Activated CD4-positive, alpha-beta T cell treated with anti-CD3 and anti-CD28 coated beads for 24 hours (primary cell): ENCODE measurements around the gene ANKRD28.
"Not testable (repeated sequence)": the region's sequence is repeated elsewhere in the genome, so short reads cannot be mapped to it uniquely, and the experiment has no call there.

ENCODE experiments used
- DNase-seq, 2 donors: peaks; one replicate each; pipeline ENCODE4 v3.0.0-alpha.2; 2020; ENCODE audit warnings: low read depth in 2 of 2

Gene ANKRD28

GRCh38 chr3:15797642-15798303 is at the start of gene ANKRD28:
ANKRD28 (minus strand) TSS chr3:15797979; CDS start chr3:15796521, 1,458 bp downstream.
- DNase-seq, result no peak

DNA sequence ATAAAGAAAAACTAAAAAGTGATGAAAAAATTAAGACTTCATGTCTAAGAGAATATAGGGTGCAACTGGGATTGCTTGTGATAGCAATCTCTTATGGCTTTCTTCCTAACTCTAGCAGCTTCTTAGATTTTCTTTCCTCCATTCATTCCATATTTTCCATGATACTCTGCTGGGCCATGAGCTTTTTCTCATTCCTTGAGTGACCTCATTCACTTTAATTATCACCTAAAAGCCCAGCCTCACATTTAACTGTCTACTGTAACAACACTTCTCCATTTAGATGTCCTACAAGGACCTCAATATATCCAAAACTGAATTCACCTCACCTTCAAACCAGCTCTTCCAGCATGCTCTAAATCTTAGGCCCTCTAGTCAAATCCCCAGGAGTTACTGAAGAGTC is 49.5 kb upstream of the ANKRD28 start:
- no peak for DNase-seq

DNA sequence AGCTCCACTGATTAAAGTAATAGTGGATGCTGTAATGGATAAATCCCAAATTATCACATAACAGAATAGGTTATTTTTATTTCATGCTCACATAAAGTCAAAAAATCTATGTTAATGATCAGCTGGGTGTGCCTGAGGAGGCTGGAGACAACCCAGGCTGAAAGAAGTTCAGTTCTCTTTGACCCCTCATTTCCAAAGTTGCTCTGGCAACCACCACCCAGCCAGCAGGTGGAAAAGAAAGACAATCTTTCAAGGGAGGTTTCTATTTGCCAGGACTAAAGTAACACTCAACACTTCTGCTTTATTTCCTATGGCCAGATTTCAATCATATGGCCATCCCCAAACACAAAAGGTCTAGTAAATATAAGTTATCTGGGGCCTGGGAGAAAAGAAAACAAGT is 48.8 kb upstream of the ANKRD28 start:
- no peak for DNase-seq

GRCh38 chr3:15845475-15845874 is 47.7 kb upstream of the ANKRD28 start:
- no peak for DNase-seq

DNA sequence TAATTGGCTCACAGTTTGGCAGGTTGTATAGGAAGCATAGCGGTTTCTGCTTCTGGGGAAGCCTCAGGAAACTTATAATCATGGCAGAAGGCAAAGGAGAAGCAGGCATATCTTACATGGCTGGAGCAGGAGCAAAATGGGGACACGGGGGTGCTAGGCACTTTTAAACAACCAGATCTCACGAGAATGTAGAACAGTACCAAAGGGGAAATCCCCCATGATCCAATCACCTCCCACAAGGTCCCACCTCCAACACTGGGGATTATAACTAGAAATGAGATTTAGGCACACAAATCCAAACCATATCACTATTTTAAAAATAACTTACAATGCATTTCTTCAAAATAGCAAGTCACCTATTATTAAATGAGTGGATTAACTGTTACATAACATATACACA is 47.1 kb upstream of the ANKRD28 start:
- no peak for DNase-seq

DNA sequence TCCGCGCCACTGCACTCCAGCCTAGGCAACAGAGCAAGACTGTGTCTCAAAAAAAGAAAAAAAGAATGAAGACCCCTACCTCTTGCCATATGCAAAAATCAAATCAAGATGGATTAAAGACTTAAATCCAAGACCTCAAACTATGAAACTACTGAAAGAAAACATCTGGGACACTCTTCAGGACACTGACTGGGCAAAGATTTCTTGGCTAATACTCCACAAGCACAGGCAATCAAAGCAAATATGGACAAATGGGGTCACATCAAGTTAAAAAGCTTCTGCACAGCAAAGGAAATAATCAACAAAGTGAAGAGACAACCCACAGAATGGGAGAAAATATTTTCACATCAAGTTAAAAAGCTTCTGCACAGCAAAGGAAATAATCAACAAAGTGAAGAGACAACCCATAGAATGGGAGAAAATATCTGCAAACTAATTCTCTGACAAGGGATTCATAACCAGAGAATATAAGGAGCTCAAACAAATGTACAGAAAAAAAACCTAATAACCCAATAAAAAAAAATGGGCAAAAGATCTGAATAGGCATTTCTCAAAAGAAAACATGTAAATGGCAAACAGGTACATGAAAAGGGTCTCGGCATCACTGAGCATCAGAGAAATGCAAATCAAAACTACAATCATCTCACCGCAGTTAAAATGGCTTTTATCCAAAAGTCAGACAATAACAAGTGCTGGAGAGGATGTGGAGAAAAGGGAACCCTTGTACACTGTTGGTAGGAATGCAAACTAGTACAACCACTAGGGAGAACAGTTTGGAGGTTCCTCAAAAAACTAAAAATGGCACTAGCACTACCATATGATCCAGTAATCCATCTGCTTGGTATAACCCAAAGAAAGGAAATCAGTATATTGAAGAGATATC is 43.6 kb upstream of the ANKRD28 start:
- not testable (repeated sequence) for DNase-seq

DNA sequence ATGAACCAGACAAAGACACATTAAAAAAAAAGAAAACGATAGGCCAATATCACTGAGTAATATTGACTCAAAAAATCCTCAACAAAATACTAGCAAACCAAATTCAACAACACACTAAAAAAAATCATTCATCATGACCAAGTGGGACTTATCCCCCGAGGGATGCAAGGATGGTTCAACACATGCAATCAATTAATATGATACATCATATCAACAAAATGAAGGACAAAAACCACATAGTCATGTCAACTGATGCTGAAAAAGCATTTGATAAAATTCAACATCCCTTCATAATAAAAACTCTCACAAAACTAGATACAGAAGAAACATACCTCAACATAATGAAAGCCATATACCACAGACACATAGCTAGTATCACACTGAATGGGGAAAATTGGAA is 41.8 kb upstream of the ANKRD28 start:
- no peak for DNase-seq

DNA sequence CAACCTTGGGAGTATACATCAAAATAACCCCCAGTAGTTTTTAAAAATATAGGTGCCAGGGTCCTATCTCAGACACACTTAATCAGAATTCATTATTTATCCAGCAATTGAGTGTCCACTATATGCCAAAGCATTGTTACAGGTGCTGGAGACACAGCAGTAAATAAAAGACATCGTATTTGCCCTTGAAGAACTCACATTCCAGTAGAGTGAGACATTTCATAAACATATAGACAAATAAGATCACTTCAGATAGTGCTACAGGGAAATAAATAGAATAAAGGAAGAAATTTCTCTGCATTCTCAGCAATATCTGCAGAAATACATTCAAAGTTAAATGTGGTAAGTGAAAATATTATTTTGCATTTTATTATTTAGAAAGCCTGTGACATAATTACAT is 34.1 kb upstream of the ANKRD28 start:
- no peak for DNase-seq

DNA sequence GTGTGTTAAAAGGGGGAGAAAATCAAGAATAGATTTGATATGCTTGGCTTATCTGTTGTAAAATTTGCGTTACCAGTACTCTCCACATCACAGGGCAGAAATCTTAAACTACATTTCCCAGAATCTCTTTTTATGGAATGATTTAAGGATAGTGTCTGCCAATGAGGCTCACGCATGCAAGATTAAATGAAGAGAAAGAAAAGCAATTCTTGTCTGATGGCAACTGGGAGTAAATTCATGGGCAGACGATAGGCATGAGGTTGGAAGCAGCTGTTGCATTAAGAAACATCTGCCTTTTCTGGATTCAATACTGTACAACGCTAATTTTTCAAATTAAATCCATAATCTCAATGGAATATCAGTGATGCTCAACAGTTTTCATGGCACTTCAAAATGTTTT is 27.2 kb upstream of the ANKRD28 start:
- no peak for DNase-seq

- no peak for DNase-seq
Observed at GRCh38 chr3:15823092-15823491, 25.3 kb upstream of the ANKRD28 start.

GRCh38 chr3:15822281-15822680 is 24.5 kb upstream of the ANKRD28 start:
- DNase-seq, result no peak

GRCh38 chr3:15820911-15821310 is 23.1 kb upstream of the ANKRD28 start:
- DNase-seq, result no peak

GRCh38 chr3:15819576-15819975 is 21.8 kb upstream of the ANKRD28 start:
- DNase-seq, result no peak

GRCh38 chr3:15819043-15819442 is 21.3 kb upstream of the ANKRD28 start:
- no peak for DNase-seq

- DNase-seq, result no peak
Observed at GRCh38 chr3:15815696-15816095, 17.9 kb upstream of the ANKRD28 start.

GRCh38 chr3:15813079-15813478 is 15.3 kb upstream of the ANKRD28 start:
- DNase-seq, result not testable (repeated sequence)

DNA sequence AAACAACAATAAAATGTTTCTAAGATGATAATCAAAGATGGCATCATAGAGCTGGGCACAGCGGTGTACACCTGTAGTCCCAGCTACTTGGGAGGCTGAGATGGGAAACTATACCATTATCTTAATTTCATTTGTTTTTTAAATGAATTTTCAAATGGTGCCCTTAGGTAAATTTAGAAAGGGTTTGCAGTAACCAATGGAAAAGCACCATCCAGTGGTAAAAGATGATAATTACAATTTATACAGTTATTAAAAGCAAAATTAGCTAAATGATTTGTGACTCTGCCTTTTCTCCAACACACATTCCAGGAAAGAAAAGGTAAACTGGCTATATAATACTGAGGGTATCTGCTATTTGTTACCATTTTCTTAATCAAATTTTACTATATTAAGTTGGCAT is 14.4 kb upstream of the ANKRD28 start:
- no peak for DNase-seq

GRCh38 chr3:15810702-15811101 is 12.9 kb upstream of the ANKRD28 start:
- no peak for DNase-seq

DNA sequence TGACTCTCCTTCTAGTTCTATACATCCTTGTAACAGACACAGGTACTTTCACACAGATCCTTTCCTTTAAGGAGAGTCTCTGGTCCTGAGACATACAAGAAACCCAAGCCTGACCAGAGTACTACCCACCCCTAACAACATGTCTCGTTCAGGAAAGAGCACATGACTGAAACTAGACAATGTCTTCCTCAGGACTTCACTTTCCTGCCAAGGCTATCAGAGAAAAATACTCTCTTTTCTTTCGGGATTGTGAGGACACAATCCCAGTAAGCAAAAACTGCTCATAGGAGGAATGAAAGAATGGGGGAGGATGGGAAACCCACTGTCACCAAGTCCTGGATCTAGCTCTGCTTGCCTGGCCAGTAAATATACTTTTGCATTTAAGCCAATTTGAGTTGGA is 11.5 kb upstream of the ANKRD28 start:
- no peak for DNase-seq

DNA sequence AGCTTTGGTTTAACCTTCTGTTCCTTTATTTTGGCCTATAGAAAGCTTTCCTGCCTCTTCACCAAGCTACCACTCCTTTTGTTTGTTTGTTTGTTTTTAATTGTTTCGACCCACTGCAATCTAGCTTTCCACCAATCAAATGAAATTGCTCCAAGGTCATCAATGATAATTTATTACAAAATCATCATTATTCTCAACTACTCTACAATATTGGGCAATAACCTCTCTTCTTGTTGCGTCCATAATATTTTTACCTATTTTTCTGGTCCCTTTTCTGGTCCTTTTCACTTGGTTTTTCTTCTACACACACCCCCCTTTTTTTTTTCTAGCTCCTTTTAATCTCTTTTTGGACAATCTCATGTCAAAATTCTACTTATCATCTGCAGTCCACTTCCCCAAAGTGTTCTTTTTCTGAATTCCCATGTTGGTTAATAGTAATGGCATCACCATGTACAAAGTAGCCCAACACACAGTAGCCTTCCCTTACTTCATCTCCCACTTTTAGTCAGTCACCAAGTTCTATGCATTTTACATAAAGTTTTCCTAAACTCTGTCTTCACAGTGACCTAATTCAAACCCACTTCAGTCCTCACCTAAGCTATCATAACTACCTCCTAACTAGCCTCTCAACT is 11.0 kb upstream of the ANKRD28 start:
- DNase-seq, result no peak

- no peak for DNase-seq
Observed at GRCh38 chr3:15805756-15806266, 8.0 kb upstream of the ANKRD28 start.

GRCh38 chr3:15804553-15805095 is 6.8 kb upstream of the ANKRD28 start:
- no peak for DNase-seq
